Glomerular visceral epithelial cell (primary cell): Measurements from ENCODE around the gene HIVEP3.

Experiments
- DNase-seq: peaks from one replicate; pipeline ENCODE4 v3.0.0-alpha.2; 2016; ENCODE audit errors: extremely low spot score

HIVEP3 gene

GRCh38 chr1:41650028-41650880, 268.5 kb downstream of the HIVEP3 start:
- no peak for DNase-seq

DNA sequence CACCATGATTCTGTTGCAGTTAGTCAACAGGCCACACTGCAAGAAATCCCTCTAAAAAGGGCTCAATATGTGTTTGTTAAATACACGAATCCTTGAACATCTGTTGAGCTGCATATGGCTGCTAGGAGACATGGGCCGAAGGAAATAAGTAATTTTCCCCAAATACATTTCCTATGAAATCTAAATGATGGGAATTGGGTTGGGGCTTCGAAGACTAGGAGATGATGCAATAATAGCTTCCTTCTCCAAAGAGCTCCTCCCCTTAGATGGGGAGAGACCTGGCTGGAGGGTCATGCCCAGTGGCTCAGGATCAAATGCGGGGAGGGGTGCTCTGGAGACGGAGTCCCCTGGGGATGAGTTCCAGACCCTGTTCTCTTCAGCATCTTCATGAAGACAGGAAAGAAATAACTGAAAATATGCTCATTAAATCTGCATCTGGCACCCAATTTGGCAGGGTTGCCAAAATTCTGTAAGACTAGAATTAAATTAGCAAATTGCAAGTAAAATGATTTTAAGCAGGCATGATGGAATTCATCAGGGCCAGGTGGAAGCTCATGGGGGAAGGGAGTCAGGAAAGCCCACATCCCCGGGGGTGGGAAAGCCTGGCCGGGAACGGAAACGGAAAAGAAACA, 269.2 kb downstream of the HIVEP3 start:
- no peak for DNase-seq

DNA sequence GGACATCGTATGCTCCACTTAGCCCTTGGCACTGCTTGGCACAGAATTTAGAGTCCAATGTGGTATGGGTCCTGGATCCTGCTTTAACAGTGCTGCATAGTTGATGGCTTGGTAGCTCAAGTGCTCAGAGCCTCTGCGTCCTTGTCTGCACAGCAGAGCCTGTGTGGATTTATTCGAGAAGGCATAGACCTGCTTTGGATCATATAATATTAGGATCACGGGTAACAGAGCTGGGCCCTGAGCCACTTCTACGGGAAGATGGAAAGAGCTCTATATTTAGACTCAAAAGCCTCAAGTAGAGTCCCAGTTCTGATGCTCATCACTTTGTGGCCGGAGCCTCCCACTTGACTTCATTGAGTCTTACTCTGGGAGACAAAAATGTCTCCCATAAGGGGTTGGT, 269.9 kb downstream of the HIVEP3 start:
- DNase-seq: no peak

DNA sequence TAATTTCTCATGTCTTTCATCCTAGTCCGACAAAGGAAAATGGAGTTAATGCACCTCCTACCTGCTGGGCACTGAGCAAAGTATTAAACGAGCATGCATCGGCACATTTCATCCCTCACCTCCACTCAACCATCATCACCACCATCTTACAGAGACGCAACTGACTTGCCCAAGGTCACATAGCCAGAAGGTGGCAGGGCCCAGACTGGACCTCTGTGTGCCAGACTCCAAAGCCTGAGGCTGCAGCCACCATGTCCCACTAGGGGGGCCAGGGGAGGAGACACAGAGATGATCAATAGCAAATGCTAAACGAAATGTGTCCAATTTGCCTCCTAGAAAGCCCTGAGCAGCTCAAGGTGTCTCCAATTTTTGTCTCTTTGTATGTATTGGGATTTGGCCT, 270.5 kb downstream of the HIVEP3 start:
- DNase-seq: no peak

DNA sequence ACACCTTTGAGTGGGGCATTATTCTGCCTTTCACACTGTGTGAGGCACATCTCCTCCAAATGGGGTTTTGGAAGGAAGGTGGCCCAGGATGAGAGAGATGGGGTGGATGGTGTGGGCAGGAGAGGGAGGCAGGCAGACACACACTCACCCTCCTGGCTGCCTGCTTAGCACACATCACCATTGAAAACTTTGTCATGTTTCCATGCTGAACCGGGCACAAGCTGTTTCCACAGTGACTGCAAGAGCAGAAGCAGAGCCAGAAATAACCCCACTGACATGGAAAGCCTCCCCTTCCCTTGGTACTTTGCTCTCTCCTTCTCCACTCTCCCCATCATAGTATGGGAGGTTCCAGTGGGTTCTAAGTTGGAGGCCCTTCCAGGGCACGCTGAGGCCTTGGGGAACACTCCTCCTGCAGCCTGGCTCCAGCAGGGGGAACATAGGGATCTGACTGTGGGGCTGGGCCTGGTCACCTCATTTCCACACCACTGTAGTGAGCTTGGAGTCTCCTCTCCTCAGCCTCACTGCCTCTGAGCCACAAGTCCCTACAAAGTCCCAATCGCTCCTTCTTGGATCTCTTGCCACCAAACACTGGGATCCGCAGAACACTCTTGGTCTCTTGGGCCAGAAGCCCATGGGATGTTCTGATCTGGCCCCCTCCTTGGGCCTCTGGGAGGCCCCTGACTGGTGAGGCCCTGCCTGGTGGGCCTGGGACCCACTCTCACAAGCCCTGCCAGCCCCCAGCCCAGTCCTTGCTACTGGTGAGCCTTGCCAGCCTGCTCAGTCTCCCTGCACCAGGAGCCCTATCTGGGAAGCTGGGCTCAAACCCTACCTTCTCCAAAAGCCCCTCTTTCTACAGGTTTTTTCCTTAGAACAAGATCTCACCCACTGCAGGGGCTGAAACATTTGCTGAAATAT, 271.2 kb downstream of the HIVEP3 start:
- no peak for DNase-seq

DNA sequence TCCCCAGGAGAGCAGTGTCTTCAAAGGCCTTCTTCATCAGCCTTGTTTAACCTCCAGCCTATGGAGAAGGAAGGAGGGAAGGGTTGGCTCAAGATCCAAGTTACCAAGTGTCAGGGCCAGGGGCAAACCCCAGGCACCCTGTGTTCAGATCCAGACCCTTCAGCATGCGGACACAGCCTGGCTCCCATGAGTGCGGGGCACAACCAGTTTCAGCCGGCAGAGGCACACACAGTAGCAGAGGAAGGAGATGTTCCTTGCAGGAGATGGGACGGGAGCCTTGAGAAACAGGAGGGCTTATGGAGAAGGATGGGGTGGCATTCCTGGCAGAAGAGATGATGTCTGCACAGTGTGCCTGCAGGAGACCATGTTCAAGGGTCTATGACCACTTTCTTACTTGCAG, 272.5 kb downstream of the HIVEP3 start:
- no peak for DNase-seq

GRCh38 chr1:41645062-41645461, 273.7 kb downstream of the HIVEP3 start:
- DNase-seq: no peak

DNA sequence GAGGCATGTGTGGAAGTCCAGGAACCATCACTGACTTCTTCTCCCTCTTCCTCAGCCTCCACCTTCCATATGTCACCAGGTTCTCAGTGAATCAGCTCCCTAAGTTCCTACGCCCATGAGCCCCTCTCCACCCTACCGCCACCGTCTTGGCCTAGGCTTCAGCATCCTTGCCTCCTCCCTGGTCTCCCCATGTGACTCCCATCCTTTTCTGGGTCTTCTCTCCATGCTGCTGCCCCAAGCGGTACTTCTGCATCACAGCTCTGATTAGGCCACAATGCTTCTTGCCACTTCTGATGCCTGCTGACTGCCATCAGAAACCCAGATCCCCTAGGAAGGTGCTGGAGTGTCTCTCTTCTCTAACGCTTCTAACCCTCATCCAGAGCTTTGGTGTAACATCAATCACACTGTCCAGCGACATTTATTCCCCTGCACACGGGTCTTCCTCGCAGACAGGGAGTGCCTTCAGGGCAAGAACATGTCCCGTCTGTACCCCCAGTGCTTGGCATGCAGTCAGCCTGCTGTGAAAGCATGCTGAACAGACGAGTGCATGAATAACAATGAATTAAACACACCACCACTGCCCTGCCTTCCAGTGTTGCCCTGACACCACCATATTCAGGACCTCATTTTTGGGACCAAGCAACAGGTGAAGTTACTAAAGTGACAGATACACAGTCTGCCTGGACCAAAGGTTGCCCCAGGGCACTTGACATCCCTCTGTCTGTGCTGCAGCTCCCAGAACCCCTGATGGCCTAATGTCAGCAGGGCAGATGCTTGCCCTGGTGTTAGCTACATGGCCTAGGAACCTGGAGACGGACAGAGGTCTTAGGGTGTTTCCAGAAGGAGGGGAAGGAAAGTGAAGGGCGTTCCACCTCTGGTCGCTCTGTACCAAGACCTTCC, 275.6 kb downstream of the HIVEP3 start:
- no peak for DNase-seq

GRCh38 chr1:41641941-41642527, 276.7 kb downstream of the HIVEP3 start:
- DNase-seq: no peak

GRCh38 chr1:41641475-41641814, 277.3 kb downstream of the HIVEP3 start:
- no peak for DNase-seq

DNA sequence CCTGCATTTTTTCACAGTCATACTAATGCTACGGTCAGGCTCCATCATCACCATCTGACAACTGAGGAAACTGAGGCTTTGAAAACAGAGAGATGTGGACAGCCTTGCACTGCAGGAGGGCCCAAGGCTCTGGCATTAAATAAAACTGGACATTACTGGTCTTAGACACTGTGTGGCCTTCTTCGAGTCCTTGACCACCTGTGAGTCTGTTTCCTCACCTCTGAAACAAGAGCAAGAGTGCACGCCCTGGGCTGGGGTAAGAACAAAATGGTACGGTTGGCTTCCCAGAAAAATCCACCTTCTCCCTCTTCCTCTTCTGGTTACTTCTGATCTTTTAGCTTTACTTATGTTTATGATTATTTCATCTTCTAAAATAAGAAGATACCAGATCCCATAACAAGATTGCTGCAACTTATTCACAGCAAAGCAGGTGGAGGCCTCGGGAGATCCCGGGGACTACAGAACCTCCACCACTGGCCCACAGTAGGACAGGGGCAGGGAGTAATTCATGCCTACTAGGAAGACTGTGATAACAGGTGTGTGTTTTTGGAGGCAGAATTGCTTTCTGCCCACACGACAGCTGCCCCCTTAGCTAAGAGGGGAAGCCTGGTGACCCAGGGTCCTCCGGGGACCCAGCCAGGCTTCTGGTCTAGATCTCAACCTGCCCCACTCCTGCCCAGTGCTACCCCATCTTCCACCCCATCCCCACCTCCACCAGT, 277.8 kb downstream of the HIVEP3 start:
- no peak for DNase-seq

GRCh38 chr1:41640141-41640751, 278.5 kb downstream of the HIVEP3 start:
- no peak for DNase-seq

DNA sequence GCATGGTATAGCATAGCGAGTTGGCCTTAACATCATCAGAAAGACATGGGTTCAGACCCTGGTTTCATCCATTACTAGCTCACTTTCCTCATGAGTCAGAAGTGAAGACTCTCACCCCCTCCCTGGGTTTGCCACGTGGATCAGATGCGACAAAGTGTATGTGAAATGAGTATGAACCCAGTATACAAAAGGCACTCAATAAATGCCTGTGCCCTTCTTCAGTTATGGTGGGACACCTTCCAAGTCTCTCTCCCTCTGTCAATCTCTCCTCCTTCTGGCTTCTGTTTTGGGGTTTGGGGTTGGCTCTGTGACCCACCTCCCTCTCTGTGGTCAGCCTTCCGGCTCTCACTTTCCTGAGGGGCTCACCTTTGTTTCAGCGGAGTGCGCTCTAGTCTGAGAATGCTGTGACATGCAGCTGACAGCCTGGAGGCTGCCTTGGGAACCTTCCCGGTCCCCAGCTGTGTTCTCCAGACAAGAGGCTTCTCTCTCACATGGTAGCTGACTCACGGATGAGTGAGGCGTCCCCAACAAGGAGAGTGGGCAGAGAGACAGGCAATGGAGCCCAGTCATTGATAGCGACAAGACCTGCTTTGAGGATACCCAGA, 279.3 kb downstream of the HIVEP3 start:
- peak; percentile 27 for DNase-seq

DNA sequence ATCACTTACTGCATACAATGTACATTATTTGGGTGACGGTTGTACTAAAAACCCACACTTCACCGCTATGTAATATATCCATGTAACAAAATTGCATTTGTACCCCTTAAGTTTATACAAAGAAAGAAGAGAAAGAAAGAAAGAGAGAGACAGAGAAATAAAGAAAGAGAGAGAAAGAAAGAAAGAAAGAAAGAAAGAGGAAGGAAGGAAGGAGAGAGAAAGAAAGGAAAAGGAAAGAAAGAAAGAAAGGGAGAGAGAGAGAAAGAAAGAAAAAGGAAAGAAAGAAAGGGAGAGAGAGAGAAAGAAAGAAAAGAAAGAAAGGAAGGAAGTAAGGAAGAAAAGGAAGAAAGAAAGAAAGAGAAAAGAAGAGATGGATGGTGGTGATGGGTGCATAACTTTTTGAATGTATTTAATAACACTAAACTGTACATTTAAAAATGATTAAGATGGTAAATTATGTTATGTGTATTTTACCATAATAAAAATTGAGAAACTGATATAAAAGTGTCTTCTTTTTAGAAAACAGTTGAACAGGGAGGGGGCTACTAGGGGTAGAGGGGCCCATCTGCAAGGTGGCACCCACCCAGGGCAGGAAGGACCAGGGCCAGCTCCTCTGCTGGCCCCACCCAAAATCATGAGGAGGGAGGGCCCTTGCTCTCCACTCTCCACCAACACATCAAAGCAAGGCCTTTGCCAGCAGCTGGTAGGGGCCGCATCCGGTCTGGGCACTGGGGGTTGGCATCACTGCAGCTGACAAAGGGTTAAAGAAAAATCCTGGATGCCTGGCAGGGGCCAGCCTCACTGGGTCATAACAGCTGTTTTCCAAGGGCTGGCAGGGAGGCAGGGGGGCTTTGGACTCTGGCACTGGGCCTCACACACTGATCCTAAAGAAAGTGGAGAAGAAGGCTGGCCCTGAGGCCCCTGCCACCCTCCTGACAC, 280.4 kb downstream of the HIVEP3 start:
- no peak for DNase-seq

GRCh38 chr1:41637367-41637766, 281.4 kb downstream of the HIVEP3 start:
- DNase-seq: no peak

GRCh38 chr1:41633764-41634163, 285.0 kb downstream of the HIVEP3 start:
- DNase-seq: no peak

DNA sequence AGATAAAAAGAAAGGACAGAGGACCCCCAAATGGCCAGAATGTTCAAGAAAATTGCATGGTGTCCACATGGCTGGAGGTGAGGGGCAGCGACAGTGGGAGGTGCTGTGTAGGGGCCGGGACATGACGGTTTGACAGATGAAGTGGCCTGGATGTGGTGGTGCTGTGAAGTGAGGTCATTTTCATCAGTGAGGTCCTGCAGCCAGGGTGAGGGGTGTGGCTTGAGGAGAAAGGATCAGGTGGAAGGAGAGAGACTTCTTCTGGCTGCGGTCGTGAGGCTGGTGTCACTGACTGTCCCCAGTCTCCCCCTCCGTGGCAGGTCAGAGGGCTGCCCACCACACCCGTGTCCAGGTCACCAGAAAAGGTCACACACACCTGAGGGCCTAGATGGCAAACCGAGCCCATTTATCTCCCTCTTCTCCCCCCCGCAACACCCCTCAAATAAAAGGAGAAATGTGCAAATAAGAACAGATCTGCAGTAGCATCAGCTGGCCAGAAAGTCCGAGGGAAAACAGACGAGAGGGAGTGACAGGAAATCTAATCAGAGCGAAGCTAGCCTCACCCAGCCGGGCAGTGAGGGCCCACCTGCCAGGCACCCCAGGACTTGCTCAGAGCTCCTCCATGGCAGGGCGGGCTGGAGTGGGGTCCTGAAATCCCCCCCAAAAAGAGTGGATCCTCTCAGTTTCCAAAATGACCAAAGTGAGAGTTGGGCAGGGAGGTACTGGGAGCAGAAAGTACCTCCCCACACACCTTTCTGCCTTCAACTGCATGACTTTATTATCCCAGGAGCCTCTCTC, 285.7 kb downstream of the HIVEP3 start:
- DNase-seq: no peak

DNA sequence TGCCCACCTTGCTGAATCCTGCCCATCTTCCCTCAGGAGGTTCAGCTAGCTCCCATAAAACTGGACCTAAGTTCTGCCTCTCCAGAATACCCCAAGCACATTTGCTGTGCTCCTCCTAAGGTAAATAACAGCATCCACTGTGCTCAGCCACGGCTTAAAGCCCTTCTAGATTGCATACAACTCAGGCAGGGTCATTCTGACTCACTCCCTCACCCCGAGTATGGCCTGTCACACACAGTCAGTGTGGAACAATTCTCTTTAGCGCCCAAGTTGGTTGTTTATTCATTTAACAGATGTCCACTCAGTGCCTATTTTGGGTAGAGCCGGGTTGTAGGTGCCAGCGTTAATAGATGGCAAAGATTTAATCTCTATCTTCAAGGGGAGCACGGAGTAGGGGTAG, 286.8 kb downstream of the HIVEP3 start:
- DNase-seq: peak; percentile 26
